GM23338 (cell line): ENCODE data around the gene PHOX2A. TPM values are rescaled to one million over a fixed set of nuclear protein-coding genes. Genes with fewer than 3 reads are reported as not detected.

ENCODE experiments used
- polyA plus RNA-seq: library from polyadenylated mRNA; unstranded; fragments of >200 nt; fragmentation: Nextera tagmentation; extraction: Ambion mirVana; gene quantifications from 2 replicates; pipeline ENCODE4 v1.2.1, GENCODE V29; 2016
- total RNA-seq: library from RNA; depleted of rRNA; stranded (reverse); fragments of >200 nt; shearing (Covaris generic); gene quantifications from 2 replicates; pipeline ENCODE4 v1.2.3, GENCODE V29; 2014; rRNA removed
- TF ChIP-seq, protein P1 (sequence below): fragments of 250-450 bp; sonication (Bioruptor Pico); IDR thresholded peaks from 2 replicates; pipeline ENCODE4 v1.5.0; 2020; ENCODE audit warnings: mild to moderate bottlenecking, moderate library complexity

The PHOX2A gene
- total and polyA plus RNA-seq, 2 experiments from 2014 or later: 0.31 TPM; not detected in 1

DNA sequence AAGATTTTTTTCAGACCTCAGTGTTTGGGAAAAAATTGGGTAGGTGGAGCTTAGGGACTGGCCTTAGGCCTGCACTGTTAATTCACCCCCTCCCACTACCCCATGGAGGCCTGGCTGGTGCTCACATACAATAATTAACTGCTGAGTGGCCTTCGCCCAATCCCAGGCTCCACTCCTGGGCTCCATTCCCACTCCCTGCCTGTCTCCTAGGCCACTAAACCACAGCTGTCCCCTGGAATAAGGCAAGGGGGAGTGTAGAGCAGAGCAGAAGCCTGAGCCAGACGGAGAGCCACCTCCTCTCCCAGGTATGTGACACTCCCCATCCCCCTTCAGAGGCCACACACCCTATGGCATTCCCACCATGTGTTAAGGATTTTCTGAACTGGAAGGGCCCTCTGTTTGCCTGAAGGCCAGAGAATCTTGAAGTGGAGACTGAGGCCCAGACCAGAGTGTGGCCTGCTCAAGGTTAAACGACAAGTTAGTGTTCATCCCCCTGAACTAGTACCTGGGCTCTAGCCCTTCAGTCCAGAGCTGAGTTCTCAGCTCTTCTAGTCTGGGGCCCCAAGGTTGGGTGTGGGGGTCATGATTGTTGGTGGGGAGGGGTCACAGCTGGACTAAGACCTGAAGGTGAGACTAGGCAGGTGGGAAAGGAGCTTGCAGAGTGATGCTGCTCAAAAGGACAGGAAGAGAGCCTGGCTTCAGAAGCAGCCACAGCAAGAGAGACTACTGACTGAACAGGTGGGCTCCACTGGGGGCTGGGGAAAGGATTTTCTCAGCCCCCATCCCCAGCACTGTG, 54.3 kb downstream of the PHOX2A start (continued):
- TF ChIP-seq, protein P1, sequence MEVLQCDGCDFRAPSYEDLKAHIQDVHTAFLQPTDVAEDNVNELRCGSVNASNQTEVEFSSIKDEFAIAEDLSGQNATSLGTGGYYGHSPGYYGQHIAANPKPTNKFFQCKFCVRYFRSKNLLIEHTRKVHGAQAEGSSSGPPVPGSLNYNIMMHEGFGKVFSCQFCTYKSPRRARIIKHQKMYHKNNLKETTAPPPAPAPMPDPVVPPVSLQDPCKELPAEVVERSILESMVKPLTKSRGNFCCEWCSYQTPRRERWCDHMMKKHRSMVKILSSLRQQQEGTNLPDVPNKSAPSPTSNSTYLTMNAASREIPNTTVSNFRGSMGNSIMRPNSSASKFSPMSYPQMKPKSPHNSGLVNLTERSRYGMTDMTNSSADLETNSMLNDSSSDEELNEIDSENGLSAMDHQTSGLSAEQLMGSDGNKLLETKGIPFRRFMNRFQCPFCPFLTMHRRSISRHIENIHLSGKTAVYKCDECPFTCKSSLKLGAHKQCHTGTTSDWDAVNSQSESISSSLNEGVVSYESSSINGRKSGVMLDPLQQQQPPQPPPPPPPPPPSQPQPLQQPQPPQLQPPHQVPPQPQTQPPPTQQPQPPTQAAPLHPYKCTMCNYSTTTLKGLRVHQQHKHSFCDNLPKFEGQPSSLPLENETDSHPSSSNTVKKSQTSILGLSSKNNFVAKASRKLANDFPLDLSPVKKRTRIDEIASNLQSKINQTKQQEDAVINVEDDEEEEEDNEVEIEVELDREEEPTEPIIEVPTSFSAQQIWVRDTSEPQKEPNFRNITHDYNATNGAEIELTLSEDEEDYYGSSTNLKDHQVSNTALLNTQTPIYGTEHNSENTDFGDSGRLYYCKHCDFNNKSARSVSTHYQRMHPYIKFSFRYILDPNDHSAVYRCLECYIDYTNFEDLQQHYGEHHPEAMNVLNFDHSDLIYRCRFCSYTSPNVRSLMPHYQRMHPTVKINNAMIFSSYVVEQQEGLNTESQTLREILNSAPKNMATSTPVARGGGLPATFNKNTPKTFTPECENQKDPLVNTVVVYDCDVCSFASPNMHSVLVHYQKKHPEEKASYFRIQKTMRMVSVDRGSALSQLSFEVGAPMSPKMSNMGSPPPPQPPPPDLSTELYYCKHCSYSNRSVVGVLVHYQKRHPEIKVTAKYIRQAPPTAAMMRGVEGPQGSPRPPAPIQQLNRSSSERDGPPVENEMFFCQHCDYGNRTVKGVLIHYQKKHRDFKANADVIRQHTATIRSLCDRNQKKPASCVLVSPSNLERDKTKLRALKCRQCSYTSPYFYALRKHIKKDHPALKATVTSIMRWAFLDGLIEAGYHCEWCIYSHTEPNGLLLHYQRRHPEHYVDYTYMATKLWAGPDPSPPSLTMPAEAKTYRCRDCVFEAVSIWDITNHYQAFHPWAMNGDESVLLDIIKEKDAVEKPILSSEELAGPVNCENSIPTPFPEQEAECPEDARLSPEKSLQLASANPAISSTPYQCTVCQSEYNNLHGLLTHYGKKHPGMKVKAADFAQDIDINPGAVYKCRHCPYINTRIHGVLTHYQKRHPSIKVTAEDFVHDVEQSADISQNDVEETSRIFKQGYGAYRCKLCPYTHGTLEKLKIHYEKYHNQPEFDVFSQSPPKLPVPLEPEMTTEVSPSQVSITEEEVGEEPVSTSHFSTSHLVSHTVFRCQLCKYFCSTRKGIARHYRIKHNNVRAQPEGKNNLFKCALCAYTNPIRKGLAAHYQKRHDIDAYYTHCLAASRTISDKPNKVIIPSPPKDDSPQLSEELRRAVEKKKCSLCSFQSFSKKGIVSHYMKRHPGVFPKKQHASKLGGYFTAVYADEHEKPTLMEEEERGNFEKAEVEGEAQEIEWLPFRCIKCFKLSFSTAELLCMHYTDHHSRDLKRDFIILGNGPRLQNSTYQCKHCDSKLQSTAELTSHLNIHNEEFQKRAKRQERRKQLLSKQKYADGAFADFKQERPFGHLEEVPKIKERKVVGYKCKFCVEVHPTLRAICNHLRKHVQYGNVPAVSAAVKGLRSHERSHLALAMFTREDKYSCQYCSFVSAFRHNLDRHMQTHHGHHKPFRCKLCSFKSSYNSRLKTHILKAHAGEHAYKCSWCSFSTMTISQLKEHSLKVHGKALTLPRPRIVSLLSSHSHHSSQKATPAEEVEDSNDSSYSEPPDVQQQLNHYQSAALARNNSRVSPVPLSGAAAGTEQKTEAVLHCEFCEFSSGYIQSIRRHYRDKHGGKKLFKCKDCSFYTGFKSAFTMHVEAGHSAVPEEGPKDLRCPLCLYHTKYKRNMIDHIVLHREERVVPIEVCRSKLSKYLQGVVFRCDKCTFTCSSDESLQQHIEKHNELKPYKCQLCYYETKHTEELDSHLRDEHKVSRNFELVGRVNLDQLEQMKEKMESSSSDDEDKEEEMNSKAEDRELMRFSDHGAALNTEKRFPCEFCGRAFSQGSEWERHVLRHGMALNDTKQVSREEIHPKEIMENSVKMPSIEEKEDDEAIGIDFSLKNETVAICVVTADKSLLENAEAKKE (CRISPR knock-in tag): no peak

Other genes starting within 250 kb of the PHOX2A start
- 5.2 and 11.2 TPM in 2 replicates for gene IL18BP, start 245.3 kb downstream of the PHOX2A start, total RNA-seq
- 3.7 and 3.8 TPM in 2 replicates for gene IL18BP, start 245.3 kb downstream of the PHOX2A start, polyA plus RNA-seq
- gene NUMA1, start 163.6 kb downstream of the PHOX2A start, total RNA-seq: 90.5 and 104 TPM in 2 replicates
- gene NUMA1, start 163.6 kb downstream of the PHOX2A start, polyA plus RNA-seq: 30.4 and 33.2 TPM in 2 replicates
- gene LRRC51, start 163.3 kb downstream of the PHOX2A start, total RNA-seq: 3.6 and 4.3 TPM in 2 replicates
- gene LRRC51, start 163.3 kb downstream of the PHOX2A start, polyA plus RNA-seq: 4.2 and 4.8 TPM in 2 replicates
- gene LAMTOR1, start 140.9 kb downstream of the PHOX2A start, total RNA-seq: 106 and 112 TPM in 2 replicates
- 157 and 168 TPM in 2 replicates for gene LAMTOR1, start 140.9 kb downstream of the PHOX2A start, polyA plus RNA-seq
- not detected in 2 replicates for gene TOMT, start 138.3 kb downstream of the PHOX2A start, total RNA-seq
- gene TOMT, start 138.3 kb downstream of the PHOX2A start, polyA plus RNA-seq: not detected in 2 replicates
- 42.3 and 52.1 TPM in 2 replicates for gene ANAPC15, start 131.5 kb downstream of the PHOX2A start, total RNA-seq
- gene ANAPC15, start 131.5 kb downstream of the PHOX2A start, polyA plus RNA-seq: 110 and 117 TPM in 2 replicates
- not detected in 2 replicates for gene FOLR3, start 108.5 kb downstream of the PHOX2A start, total RNA-seq
- not detected in 2 replicates for gene FOLR3, start 108.5 kb downstream of the PHOX2A start, polyA plus RNA-seq
- gene FOLR1, start 52.0 kb downstream of the PHOX2A start, total RNA-seq: 0.27 TPM in 1 of 2 replicates, not detected in the other
- gene FOLR1, start 52.0 kb downstream of the PHOX2A start, polyA plus RNA-seq: 0.42 and 0.68 TPM in 2 replicates
- gene FOLR2, start 27.4 kb downstream of the PHOX2A start, total RNA-seq: not detected in 2 replicates
- gene FOLR2, start 27.4 kb downstream of the PHOX2A start, polyA plus RNA-seq: not detected in 2 replicates
- gene INPPL1, start 19.4 kb downstream of the PHOX2A start, total RNA-seq: 54.3 and 54.7 TPM in 2 replicates
- gene INPPL1, start 19.4 kb downstream of the PHOX2A start, polyA plus RNA-seq: 15.5 and 21.5 TPM in 2 replicates
- gene CLPB, start 190.4 kb upstream of the PHOX2A start, total RNA-seq: 24.7 and 32.7 TPM in 2 replicates
- 11.0 and 12.6 TPM in 2 replicates for gene CLPB, start 190.4 kb upstream of the PHOX2A start, polyA plus RNA-seq